GM21528 (cell line): Measurements from ENCODE around the gene EEF1AKMT2.
A peak's percentile ranks its signal among the peaks of the same experiment; 100 is the strongest.

Experiments used
- ATAC-seq: cut with Tn5 transposase; IDR thresholded peaks from one replicate; pipeline ENCODE4 v1.9.1; 2021; ENCODE audit warnings: mild to moderate bottlenecking, moderate library complexity; ENCODE audit not compliant: unreplicated experiment, low FRiP score

The EEF1AKMT2 gene

GRCh38 chr10:124724279-124725027, 67.2 kb downstream of the EEF1AKMT2 start:
- ATAC-seq: no peak

- no peak for ATAC-seq
Measured at GRCh38 chr10:124723826-124724225, 67.9 kb downstream of the EEF1AKMT2 start.

- ATAC-seq: peak; percentile 64
Measured at GRCh38 chr10:124722798-124723783, 68.6 kb downstream of the EEF1AKMT2 start.

GRCh38 chr10:124721330-124722045, 70.2 kb downstream of the EEF1AKMT2 start:
- ATAC-seq: no peak

- ATAC-seq: peak; percentile 44
Measured at GRCh38 chr10:124719213-124719851, 72.4 kb downstream of the EEF1AKMT2 start.

GRCh38 chr10:124717911-124718741, 73.6 kb downstream of the EEF1AKMT2 start:
- ATAC-seq: peak; percentile 52

- ATAC-seq: no peak
Measured at GRCh38 chr10:124717041-124717757, 74.5 kb downstream of the EEF1AKMT2 start.

GRCh38 chr10:124716369-124716768, 75.3 kb downstream of the EEF1AKMT2 start:
- ATAC-seq: no peak

- ATAC-seq: no peak
Measured at GRCh38 chr10:124715439-124715838, 76.2 kb downstream of the EEF1AKMT2 start.

- no peak for ATAC-seq
Measured at GRCh38 chr10:124713679-124714255, 77.9 kb downstream of the EEF1AKMT2 start.

GRCh38 chr10:124712704-124713407, 78.8 kb downstream of the EEF1AKMT2 start:
- no peak for ATAC-seq

GRCh38 chr10:124711145-124711544, 80.5 kb downstream of the EEF1AKMT2 start:
- no peak for ATAC-seq

- ATAC-seq: no peak
Measured at GRCh38 chr10:124710266-124710881, 81.3 kb downstream of the EEF1AKMT2 start.

- no peak for ATAC-seq
Measured at GRCh38 chr10:124709861-124710260, 81.8 kb downstream of the EEF1AKMT2 start.

GRCh38 chr10:124708922-124709520, 82.7 kb downstream of the EEF1AKMT2 start:
- ATAC-seq: no peak

- ATAC-seq: no peak
Measured at GRCh38 chr10:124708246-124708779, 83.4 kb downstream of the EEF1AKMT2 start.
